K562 (cell line): ENCODE data around the gene NQO2. TPM values are rescaled to one million over a fixed set of nuclear protein-coding genes. Genes with fewer than 3 reads are reported as not detected.

Experiments
- BRD9 ChIP-seq: fragments of 450-650 bp; IDR thresholded peaks from 2 replicates; pipeline ENCODE4 v1.6.1; 2018; ENCODE audit warnings: low read depth; ENCODE audit not compliant: partially characterized antibody
- BRF2 ChIP-seq: IDR thresholded peaks from 3 replicates; pipeline ENCODE4 v1.6.1; 2011; ENCODE audit warnings: borderline replicate concordance, mild to moderate bottlenecking; ENCODE audit not compliant: insufficient read length, insufficient read depth
- EGR1 ChIP-seq: fragments of 450-650 bp; conservative IDR thresholded peaks from 2 replicates; pipeline ENCODE4 v1.6.1; 2017; ENCODE audit warnings: mild to moderate bottlenecking
- ELK3 ChIP-seq: fragments of 450-650 bp; formaldehyde crosslinking; IDR thresholded peaks from 2 replicates; pipeline ENCODE4 v1.4.0; 2020; ENCODE audit warnings: mild to moderate bottlenecking
- ESRRA ChIP-seq: fragments of 450-650 bp; IDR thresholded peaks from 2 replicates; pipeline ENCODE4 v1.6.1; 2014; ENCODE audit warnings: low read depth, mild to moderate bottlenecking, moderate library complexity, borderline replicate concordance
- KLF10 ChIP-seq: fragments of 250-450 bp; sonication (Bioruptor Pico); IDR thresholded peaks from 2 replicates; pipeline ENCODE4 v1.6.1; 2021; ENCODE audit warnings: matching md5 sums
- MCM5 ChIP-seq: fragments of 450-650 bp; IDR thresholded peaks from 2 replicates; pipeline ENCODE4 v1.6.1; 2016; ENCODE audit warnings: low read depth
- MIER1 ChIP-seq: fragments of 450-650 bp; IDR thresholded peaks from 2 replicates; pipeline ENCODE4 v1.6.1; 2016; ENCODE audit warnings: antibody characterized with exemption, mild to moderate bottlenecking, low read depth
- NR4A1 ChIP-seq, 2 experiments: fragments of 250-450 bp in 1 of 2; fragments of 450-650 bp in 1 of 2; sonication (Bioruptor Pico) in 1 of 2; IDR thresholded peaks; 2 replicates each; pipeline versions ENCODE4 v1.4.0 to v1.6.1; 2016 to 2020; ENCODE audit warnings: mild to moderate bottlenecking in 2 of 2, missing compliant biosample characterization in 1 of 2, missing genetic modification characterization in 1 of 2, moderate library complexity in 1 of 2
- PHTF2 ChIP-seq: fragments of 250-450 bp; sonication (Bioruptor Pico); IDR thresholded peaks from 2 replicates; pipeline ENCODE4 v1.5.0; 2021; ENCODE audit warnings: mild to moderate bottlenecking
- POU5F1 ChIP-seq: fragments of 150-350 bp; IDR thresholded peaks from 2 replicates; pipeline ENCODE4 v1.6.1; 2014; ENCODE audit warnings: borderline replicate concordance, low read length, low read depth, mild to moderate bottlenecking; ENCODE audit not compliant: partially characterized antibody
- SAFB2 ChIP-seq: fragments of 200-400 bp; formaldehyde crosslinking; IDR thresholded peaks from 2 replicates; pipeline ENCODE4 v1.6.1; 2018; ENCODE audit warnings: borderline replicate concordance, low read length, low read depth, moderate library complexity; ENCODE audit not compliant: severe bottlenecking
- SOX6 ChIP-seq: fragments of 450-650 bp; IDR thresholded peaks from 2 replicates; pipeline ENCODE4 v1.6.1; 2014; ENCODE audit warnings: mild to moderate bottlenecking
- STAT6 ChIP-seq: sonication (generic); formaldehyde crosslinking; IDR thresholded peaks from 2 replicates; pipeline ENCODE4 v1.8.1; 2023; ENCODE audit warnings: mild to moderate bottlenecking, missing genetic modification reagents
- TAF15 ChIP-seq: fragments of 200-400 bp; formaldehyde crosslinking; IDR thresholded peaks from 2 replicates; pipeline ENCODE4 v1.6.1; 2017; ENCODE audit warnings: mild to moderate bottlenecking, low read depth, low read length, moderate library complexity
- TCF3 ChIP-seq: sonication (generic); formaldehyde crosslinking; IDR thresholded peaks from 2 replicates; pipeline ENCODE4 v1.4.0; 2020; ENCODE audit warnings: mild to moderate bottlenecking, missing genetic modification reagents
- TFAM ChIP-seq: fragments of 250-450 bp; sonication (Bioruptor Pico); conservative IDR thresholded peaks from 2 replicates; pipeline ENCODE4 v1.5.0; 2021; ENCODE audit warnings: mild to moderate bottlenecking, moderate library complexity
- TGIF2 ChIP-seq: sonication (generic); formaldehyde crosslinking; IDR thresholded peaks from 2 replicates; pipeline ENCODE4 v1.8.1; 2022; ENCODE audit warnings: mild to moderate bottlenecking, missing genetic modification reagents, moderate library complexity
- TSC22D4 ChIP-seq: fragments of 450-650 bp; IDR thresholded peaks from 2 replicates; pipeline ENCODE4 v1.6.1; 2016; ENCODE audit warnings: missing genetic modification characterization, missing biosample characterization, control low read depth
- XRCC4 ChIP-seq: IDR thresholded peaks from one replicate; pipeline ENCODE4 v1.6.1; 2011; ENCODE audit not compliant: insufficient read depth, insufficient read length; ENCODE audit errors: extremely low read depth
- ZC3H11A ChIP-seq: IDR thresholded peaks from 2 replicates; pipeline ENCODE4 v1.6.1; 2012; ENCODE audit warnings: low read depth, low read length, improper control_type of control experiment
- ZFP30 ChIP-seq: fragments of 250-450 bp; sonication (Bioruptor Pico); IDR thresholded peaks from 2 replicates; pipeline ENCODE4 v1.8.0; 2022; ENCODE audit warnings: moderate library complexity, mild to moderate bottlenecking, inconsistent platforms, borderline replicate concordance
- ZNF274 ChIP-seq: IDR thresholded peaks from 2 replicates; pipeline ENCODE4 v1.6.1; 2011; ENCODE audit warnings: low read depth, mild to moderate bottlenecking, low read length, moderate library complexity, borderline replicate concordance
- ZNF780A ChIP-seq: fragments of 250-450 bp; sonication (Bioruptor Pico); IDR thresholded peaks from 2 replicates; pipeline ENCODE4 v1.5.0; 2021; ENCODE audit warnings: mild to moderate bottlenecking
- polyA plus RNA-seq, 8 experiments: library from polyadenylated mRNA; depleted of rRNA in 4 of 8; stranded (reverse) in 5 of 8; unstranded in 3 of 8; fragments of >200 nt; fragmentation: Nextera tagmentation in 2 of 8; fragmentation: Illumina TruSeq in 1 of 8; extraction: Ambion mirVana in 2 of 8; extraction: Trizol in 1 of 8; gene quantifications; 2 replicates each; pipeline versions ENCODE4 v1.2.1 to v1.2.3, GENCODE V29; 2011 to 2014; ENCODE audit warnings: inconsistent platforms in 1 of 8, missing spikeins in 1 of 8
- total RNA-seq, 7 experiments: library from RNA; depleted of rRNA in 6 of 7; stranded (reverse); fragments of >200 nt in 6 of 7; fragmentation: Illumina TruSeq in 2 of 7; extraction: Trizol in 2 of 7; gene quantifications; 2 replicates each; pipeline versions ENCODE4 v1.2.1 to v1.2.3, GENCODE V29; 2011 to 2021; ENCODE audit warnings: low replicate concordance in 1 of 7

Gene NQO2
- total and polyA plus RNA-seq, 9 of the 15 experiments (the other 6 are each of a cell fraction or from before 2014, with no cell fraction given): 54.6 to 214 (median 116) TPM

GRCh38 chr6:2988426-2989331, 11.0 kb upstream of the NQO2 start (continued):
- TF ChIP-seq ZNF780A: no peak
- no peak for TF ChIP-seq BRF2
- TF ChIP-seq ZNF274: no peak
- no peak for TF ChIP-seq TAF15
- 0 out of 2 replicates have a peak, but pooled peaks have one; percentile 75 for TF ChIP-seq TGIF2
- no peak for TF ChIP-seq MIER1
- 0 out of 2 replicates have a peak, but pooled peaks have one; percentile 23 for TF ChIP-seq SOX6
- no peak for TF ChIP-seq MCM5
- TF ChIP-seq ESRRA: peak; percentile 29; the same call in 1 of the 2 replicates
- no peak for TF ChIP-seq KLF10
- TF ChIP-seq STAT6: no peak
- 0 out of 2 replicates have a peak, but pooled peaks have one; percentile 59 for TF ChIP-seq PHTF2
- no peak for TF ChIP-seq SAFB2
- TF ChIP-seq ZC3H11A: no peak
- TF ChIP-seq XRCC4: no peak
- peak; percentile 71; the same call in 1 of the 2 replicates for TF ChIP-seq NR4A1 (CRISPR knock-in tag; IDR thresholded peaks at IDR 0.05)
- TF ChIP-seq NR4A1 (tag; IDR thresholded peaks at IDR 0.05): no peak; the same call in 1 of the 2 replicates
- peak; percentile 47 for TF ChIP-seq TCF3 (CRISPR knock-in tag)
- TF ChIP-seq TFAM (CRISPR knock-in tag): no peak
- peak; percentile 96 for TF ChIP-seq EGR1
- TF ChIP-seq POU5F1: no peak
- peak; percentile 12 for TF ChIP-seq BRD9
- TF ChIP-seq TSC22D4: no peak
- TF ChIP-seq ZFP30 (CRISPR knock-in tag): no peak
- TF ChIP-seq ELK3: no peak
